ENCODE data around the gene ADGRL3.

ADGRL3 gene

GRCh38 chr4:62015043-62015739 is 815.1 kb downstream of the ADGRL3 start:
- no peak for TF ChIP-seq CTCF (IDR thresholded peaks at IDR 0.05; ENCODE audit: borderline replicate concordance, extremely low read depth, low read length, poor library complexity, severe bottlenecking)
- TF ChIP-seq EZH2 (IDR thresholded peaks at IDR 0.05; ENCODE audit: borderline replicate concordance, low read depth, low read length, severe bottlenecking), result no peak
- H3K4me3 ChIP-seq (ENCODE audit: low read depth in 1 of 2, low read length in 2 of 2), result no peak overlapping the region

DNA sequence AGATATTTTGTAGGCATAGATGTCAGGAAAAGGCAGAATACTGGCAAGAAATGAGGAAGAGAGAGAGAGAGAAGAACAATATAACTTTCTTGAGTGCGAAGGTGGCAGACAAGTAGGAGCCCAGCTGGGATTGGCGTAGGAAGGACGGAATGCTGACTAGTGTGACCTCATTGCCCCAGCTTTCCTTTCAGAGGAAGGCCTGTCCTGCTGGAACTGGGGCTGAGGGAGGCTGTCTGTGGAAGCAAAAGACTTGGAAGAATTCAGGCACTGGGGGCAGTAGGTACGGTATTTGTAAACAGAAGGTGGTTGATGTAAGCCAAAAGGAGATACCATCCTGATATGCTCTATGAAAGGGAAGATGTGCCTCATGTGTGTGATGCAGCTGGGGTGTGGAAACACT is 818.4 kb downstream of the ADGRL3 start:
- Histone ChIP-seq H3K4me2 (ENCODE audit: insufficient read depth, low read length) (no peak overlapping the region), H3K9ac (ENCODE audit: low read depth, low read length) (no peak overlapping the region), H4K20me1 (ENCODE audit: insufficient read depth, low read length) (no peaks in the 10 kb centered on the region), H3K4me1 (ENCODE audit: insufficient read depth, low read length) (no peaks in the 10 kb centered on the region), H3K27ac (ENCODE audit: low read length) (no peak overlapping the region), H3K9me3 (ENCODE audit: insufficient read depth, low read length, severe bottlenecking) (no peaks in the 10 kb centered on the region), H3K79me2 (ENCODE audit: insufficient read depth, low read length) (no peaks in the 10 kb centered on the region), H3K27me3 (ENCODE audit: insufficient read depth, low read length, poor library complexity) (no peaks in the 10 kb centered on the region), H2AFZ (ENCODE audit: low read depth, low read length) (no peak overlapping the region), H3K4me3 (ENCODE audit: low read depth in 1 of 2, low read length in 2 of 2) (no peak overlapping the region), H3K36me3 (ENCODE audit: insufficient read depth, low read length) (no peaks in the 10 kb centered on the region)
- no peak for TF ChIP-seq CTCF (IDR thresholded peaks at IDR 0.05; ENCODE audit: borderline replicate concordance, extremely low read depth, low read length, poor library complexity, severe bottlenecking)
- no peak for TF ChIP-seq EZH2 (IDR thresholded peaks at IDR 0.05; ENCODE audit: borderline replicate concordance, low read depth, low read length, severe bottlenecking)
- ATAC-seq (ENCODE audit: insufficient read depth, low read depth), result no peak
- DNase-seq, result no peak

More at GRCh38 chr4:62015043-62015739, 815.1 kb downstream of the ADGRL3 start:
- ATAC-seq (ENCODE audit: insufficient read depth, low read depth) (no peak), DNase-seq (no peak)
- H3K4me1 ChIP-seq (ENCODE audit: insufficient read depth, low read length), result no peaks in the 10 kb centered on the region
- H3K36me3 ChIP-seq (ENCODE audit: insufficient read depth, low read length), result no peaks in the 10 kb centered on the region
- H3K79me2 ChIP-seq (ENCODE audit: insufficient read depth, low read length), result no peaks in the 10 kb centered on the region
- no peaks in the 10 kb centered on the region for H3K27me3 ChIP-seq (ENCODE audit: insufficient read depth, low read length, poor library complexity)
- H3K27ac ChIP-seq (ENCODE audit: low read length), result no peak overlapping the region
- H3K9me3 ChIP-seq (ENCODE audit: insufficient read depth, low read length, severe bottlenecking), result no peaks in the 10 kb centered on the region
- H3K9ac ChIP-seq (ENCODE audit: low read depth, low read length), result no peak overlapping the region
- no peak overlapping the region for H2AFZ ChIP-seq (ENCODE audit: low read depth, low read length)
- H4K20me1 ChIP-seq (ENCODE audit: insufficient read depth, low read length), result no peaks in the 10 kb centered on the region
- H3K4me2 ChIP-seq (ENCODE audit: insufficient read depth, low read length), result no peak overlapping the region

DNA sequence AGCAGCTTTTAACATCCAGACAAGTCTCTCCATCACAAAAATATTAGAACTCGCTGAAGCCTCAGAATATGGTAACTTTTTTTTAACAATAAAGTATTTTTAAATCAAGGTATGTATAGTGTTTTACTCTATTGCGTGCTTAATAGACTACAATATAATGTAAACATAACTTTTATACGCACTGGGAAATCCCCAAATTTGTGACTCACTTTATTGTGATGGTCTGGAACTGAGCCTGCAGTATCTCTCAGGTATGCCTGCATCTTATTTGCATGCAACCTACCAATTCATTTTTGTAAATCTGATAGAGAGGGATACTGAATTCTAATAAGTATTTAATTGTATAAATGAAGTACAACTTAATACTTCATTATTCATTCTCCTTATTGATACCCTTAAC is 823.5 kb downstream of the ADGRL3 start:
- no peaks in the 10 kb centered on the region for H3K36me3 ChIP-seq (ENCODE audit: insufficient read depth, low read length)
- DNase-seq (no peak), ATAC-seq (ENCODE audit: insufficient read depth, low read depth) (no peak)
- H2AFZ ChIP-seq (ENCODE audit: low read depth, low read length), result no peak overlapping the region
- no peaks in the 10 kb centered on the region for H3K4me1 ChIP-seq (ENCODE audit: insufficient read depth, low read length)
- H3K4me2 ChIP-seq (ENCODE audit: insufficient read depth, low read length), result no peak overlapping the region
- TF ChIP-seq EZH2 (IDR thresholded peaks at IDR 0.05; ENCODE audit: borderline replicate concordance, low read depth, low read length, severe bottlenecking), result no peak
- TF ChIP-seq CTCF (IDR thresholded peaks at IDR 0.05; ENCODE audit: borderline replicate concordance, extremely low read depth, low read length, poor library complexity, severe bottlenecking), result no peak
- H3K9ac ChIP-seq (ENCODE audit: low read depth, low read length), result no peak overlapping the region
- no peaks in the 10 kb centered on the region for H3K27me3 ChIP-seq (ENCODE audit: insufficient read depth, low read length, poor library complexity)
- no peak overlapping the region for H3K27ac ChIP-seq (ENCODE audit: low read length)
- H3K79me2 ChIP-seq (ENCODE audit: insufficient read depth, low read length), result no peaks in the 10 kb centered on the region
- no peak overlapping the region for H3K4me3 ChIP-seq (ENCODE audit: low read depth in 1 of 2, low read length in 2 of 2)
- H4K20me1 ChIP-seq (ENCODE audit: insufficient read depth, low read length), result no peaks in the 10 kb centered on the region
- no peaks in the 10 kb centered on the region for H3K9me3 ChIP-seq (ENCODE audit: insufficient read depth, low read length, severe bottlenecking)
